Astrocyte (in vitro differentiated cells and primary cell): ENCODE results near the gene GMDS.

Experiments
- CTCF ChIP-seq: IDR thresholded peaks from 2 replicates; pipeline ENCODE4 v1.5.1; 2011; ENCODE audit warnings: low read depth, mild to moderate bottlenecking, inconsistent platforms, low read length, moderate library complexity; ENCODE audit not compliant: insufficient read depth
- EZH2 ChIP-seq: IDR thresholded peaks from 2 replicates; pipeline ENCODE4 v1.6.1; 2012; ENCODE audit warnings: mild to moderate bottlenecking, low read length, inconsistent platforms; ENCODE audit not compliant: insufficient read depth

- TF ChIP-seq EZH2 (peak; percentile 66), CTCF (no peak)
These were observed 644.0 kb downstream of the GMDS start for GRCh38 chr6:1601158-1602048.
